Measurements from ENCODE around the gene CREB3. TPM values are rescaled to one million over a fixed set of nuclear protein-coding genes. Genes with fewer than 3 reads are reported as not detected.

CREB3 gene, protein sequence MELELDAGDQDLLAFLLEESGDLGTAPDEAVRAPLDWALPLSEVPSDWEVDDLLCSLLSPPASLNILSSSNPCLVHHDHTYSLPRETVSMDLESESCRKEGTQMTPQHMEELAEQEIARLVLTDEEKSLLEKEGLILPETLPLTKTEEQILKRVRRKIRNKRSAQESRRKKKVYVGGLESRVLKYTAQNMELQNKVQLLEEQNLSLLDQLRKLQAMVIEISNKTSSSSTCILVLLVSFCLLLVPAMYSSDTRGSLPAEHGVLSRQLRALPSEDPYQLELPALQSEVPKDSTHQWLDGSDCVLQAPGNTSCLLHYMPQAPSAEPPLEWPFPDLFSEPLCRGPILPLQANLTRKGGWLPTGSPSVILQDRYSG
- 48.1 TPM for total RNA-seq

DNA sequence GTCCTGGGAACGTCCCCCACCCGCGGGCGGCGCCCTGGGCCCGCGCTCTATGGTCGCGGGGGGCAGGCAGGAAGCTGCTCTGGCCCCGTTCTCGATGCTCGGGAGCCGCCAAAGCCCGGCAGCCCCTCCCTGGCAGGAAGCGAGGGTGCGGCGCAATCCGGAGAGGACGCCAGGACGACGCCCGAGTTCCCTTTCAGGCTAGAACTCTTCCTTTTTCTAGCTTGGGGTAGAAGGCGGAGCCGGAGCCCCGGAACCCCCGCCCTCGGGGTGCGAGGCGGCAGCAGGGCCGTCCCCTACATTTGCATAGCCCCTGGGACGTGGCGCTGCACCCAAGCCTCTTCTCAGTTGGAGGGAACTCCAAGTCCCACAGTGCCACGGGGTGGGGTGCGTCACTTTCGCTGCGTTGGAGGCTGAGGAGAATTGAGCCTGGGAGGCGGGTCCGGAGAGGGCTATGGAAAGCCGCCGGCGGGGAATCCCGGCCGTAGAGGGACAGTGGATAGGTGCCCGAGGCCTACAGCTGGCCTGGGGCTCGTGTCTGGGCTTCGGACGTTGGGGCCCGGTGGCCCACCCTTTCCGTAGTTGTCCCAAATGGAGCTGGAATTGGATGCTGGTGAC lies at the start of gene CREB3, which contains the start of gene TLN1:
TSS of gene CREB3 (plus strand) at position 482 of the 615 bp plus-strand sequence. CDS start at position 589, 107 bp downstream.
TSS of gene TLN1 (minus strand) at position 11 of the 615 bp plus-strand sequence. CDS start 6,501 bp downstream, outside the sequence.
- DNase-seq (ENCODE audit: low spot score), result peak; percentile 99

DNA sequence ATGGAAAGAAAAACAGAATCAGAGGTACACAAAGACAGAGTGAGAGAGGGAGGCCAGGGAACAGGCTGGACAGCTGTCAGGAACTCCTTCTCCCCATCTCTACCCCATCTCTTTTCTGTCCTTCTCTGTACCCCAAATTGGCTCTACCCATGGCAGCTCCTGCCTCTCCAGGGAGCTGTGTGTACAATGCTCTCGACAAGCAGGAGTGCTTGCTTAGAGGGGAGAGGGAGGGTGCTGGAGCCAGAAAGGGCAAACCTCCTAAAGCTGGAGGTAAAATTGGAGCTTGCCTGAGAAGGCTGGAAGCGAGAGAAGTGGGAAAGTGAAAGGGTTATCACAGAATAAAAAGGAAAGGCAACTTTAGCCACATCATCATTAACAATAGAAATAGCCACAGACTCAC lies 49.1 kb upstream of the CREB3 start:
- DNase-seq (ENCODE audit: low spot score), result no peak

DNA sequence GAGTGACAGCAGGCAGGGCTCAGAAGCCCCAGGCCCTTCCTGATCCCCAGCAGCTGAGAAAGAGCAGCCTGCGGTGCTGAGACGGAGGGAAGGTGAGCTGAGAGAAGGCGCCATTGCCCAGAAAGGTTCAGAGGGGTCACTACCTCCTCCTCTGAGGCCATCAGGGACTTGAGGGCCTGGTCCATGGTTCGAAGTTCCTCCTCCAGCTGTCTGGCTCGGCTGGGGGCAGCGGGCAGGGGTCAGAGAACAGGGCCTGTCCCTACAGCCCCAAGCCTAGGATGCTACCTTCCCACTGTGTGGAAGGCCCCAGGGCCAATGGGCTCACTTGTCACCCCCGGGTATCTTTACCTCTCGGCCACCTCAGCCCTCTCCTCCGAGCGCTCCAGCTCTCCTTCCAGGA lies 47.5 kb upstream of the CREB3 start:
- DNase-seq (ENCODE audit: low spot score), result no peak

GRCh38 chr9:35685506-35685905 lies 47.0 kb upstream of the CREB3 start:
- DNase-seq (ENCODE audit: low spot score), result no peak

GRCh38 chr9:35686222-35687203 lies 46.0 kb upstream of the CREB3 start:
- no peak for DNase-seq (ENCODE audit: low spot score)

DNA sequence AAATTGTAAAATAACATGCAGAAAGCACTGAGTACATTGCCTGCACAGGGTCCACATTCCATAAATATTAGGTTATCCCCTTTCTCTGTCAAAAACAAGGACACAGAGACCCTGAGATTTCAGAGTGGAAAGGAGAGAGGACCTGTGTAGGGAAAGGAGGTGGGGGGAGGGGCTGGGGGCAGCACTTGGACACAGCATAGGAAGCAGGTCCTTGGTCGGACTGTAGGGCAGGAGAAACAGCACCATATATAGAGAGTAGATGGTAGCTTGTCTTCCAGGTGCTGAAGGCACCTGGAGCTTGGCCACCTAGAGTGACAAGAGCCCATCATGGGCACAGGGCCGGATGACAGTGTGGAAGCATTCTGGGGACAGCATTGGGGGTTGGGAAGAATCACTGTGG lies 45.2 kb upstream of the CREB3 start:
- no peak for DNase-seq (ENCODE audit: low spot score)

DNA sequence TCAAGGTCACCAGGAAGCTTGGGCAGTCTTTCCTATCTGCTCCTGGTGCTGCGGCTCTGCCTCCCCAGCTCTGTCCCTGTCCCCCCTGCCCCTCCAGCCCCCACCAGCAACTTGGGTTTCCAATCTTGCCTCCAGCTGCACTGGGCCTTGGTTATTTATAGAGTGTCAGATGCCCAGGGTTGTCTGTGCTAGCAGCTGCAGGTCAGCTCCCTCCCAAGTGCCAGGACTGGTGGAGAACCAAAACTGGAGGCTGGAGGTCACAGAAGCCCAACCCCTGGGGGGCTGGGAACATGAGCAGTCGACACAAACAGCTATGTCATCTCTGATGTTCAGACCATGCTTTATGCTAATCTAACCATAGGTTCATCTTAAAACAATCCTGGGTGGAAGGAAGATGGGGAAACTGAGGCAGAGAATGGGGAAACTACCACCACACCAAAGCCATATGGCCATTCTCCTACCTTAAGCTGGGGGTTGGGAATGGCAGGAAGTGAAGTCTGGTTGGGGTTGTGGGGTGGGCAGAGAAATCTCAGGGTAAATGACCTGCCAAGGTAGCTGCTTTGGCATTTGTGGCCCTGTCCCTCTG lies 44.4 kb upstream of the CREB3 start:
- DNase-seq (ENCODE audit: low spot score), result no peak

DNA sequence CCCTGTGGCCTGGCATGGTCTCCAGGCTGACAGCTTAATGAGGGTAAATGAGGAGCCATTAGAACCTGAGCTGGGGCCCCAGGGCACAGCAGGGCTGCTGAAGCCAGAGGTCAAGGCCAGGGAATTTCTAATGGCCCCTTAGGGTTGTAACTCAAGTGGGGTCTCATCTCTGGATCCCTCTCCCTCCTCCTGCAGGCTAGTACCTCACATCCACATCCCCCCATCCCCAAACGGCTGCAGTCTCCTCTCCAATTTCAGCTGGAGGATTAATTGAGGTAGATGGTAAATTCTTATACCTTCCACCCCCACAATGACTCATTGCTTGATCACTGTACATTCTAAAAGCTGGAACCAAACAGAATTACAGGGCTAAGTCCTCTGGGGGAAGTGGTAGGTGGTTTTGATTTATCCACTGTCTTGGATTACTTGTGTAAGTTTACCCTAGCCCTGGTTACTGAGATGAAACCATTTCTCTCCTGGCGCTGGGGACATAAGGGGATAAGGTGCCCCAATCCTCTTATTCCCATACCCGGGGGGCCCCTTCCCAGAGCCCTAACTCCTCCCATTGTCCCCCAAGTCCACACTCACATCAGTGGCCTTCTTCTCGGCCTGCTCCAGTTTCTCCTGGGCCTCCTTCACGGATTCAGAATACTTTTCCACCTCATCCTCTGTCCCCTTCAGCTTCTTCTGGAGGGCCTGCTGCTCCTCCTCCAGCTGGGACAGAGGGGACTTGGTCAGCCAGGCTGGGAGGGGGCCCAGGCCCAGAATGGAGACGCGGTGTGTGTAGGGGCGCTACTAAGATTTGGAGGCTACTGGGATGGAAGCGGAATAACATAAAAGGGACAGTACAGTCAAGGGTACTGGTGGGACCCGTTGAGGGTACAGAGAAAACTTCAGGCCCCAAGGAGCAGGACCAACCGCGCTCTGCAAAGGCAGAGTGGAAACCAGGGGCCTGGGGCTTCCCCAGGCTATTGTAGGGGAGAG lies 43.6 kb upstream of the CREB3 start:
- DNase-seq (ENCODE audit: low spot score), result no peak

- peak; percentile 72 for DNase-seq (ENCODE audit: low spot score)
These were observed 42.7 kb upstream of the CREB3 start, which contains the start of gene TPM2 for GRCh38 chr9:35689542-35690293. TSS of gene TPM2 (minus strand) at chr9:35689925. CDS start at chr9:35689817, 108 bp downstream.

DNA sequence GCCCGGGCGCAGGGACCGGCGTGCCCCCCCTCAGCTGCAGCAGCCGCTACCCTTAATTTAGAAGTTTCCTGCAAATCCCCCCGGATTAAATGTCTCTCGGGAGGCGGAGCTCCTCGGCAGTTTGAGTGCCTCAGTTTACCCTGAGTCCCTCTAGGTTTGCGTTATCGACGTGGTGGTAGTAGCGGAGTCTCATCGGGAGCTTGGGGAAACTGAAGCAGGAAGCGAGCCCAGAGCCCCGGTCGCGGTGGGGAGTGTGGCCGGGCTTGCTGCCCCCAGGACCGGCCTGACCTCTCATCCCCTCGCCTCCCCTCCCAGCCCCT lies 42.2 kb upstream of the CREB3 start:
- DNase-seq (ENCODE audit: low spot score), result no peak

- peak; percentile 76 for DNase-seq (ENCODE audit: low spot score)
These were observed 41.7 kb upstream of the CREB3 start for GRCh38 chr9:35690614-35691333.

DNA sequence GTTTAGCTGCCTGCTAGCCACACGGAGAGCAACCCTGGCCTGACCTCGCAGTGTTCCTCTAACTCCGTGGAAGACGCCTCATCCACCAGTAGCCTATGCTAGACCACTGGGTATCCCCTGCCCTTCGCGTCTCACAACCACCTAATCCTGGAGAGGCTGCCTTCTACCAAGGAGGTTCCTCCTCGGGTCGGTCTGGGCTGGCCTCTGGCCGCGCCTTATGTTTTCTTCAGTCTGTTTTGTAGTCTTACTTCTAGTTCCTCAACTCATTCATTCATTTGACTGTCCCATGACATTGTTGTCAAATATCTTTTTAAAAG lies 41.2 kb upstream of the CREB3 start:
- no peak for DNase-seq (ENCODE audit: low spot score)

GRCh38 chr9:35691757-35692301 lies 40.6 kb upstream of the CREB3 start:
- no peak for DNase-seq (ENCODE audit: low spot score)

DNA sequence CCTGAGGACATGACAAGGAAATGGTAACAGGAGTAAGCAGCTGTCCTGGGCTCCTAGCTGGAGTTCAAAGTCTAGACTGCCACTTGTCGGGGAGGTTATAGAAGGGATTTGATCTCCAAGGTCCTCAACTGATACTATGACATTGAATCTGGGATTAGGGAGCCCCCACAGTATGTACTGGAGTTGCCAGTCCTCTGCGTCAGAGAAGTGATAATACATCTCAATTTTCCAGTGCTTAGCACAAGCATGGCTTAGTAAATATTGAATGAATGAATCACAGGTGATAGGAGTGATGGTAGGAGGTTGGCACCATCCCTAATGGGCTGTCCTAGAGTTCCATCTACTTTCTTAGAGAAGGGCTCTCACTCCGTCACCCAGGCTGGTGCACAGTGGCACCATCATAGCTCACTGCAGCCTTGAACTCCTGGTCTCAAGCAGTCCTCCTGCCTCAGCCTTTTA lies 36.5 kb upstream of the CREB3 start:
- peak; percentile 66 for DNase-seq (ENCODE audit: low spot score)

DNA sequence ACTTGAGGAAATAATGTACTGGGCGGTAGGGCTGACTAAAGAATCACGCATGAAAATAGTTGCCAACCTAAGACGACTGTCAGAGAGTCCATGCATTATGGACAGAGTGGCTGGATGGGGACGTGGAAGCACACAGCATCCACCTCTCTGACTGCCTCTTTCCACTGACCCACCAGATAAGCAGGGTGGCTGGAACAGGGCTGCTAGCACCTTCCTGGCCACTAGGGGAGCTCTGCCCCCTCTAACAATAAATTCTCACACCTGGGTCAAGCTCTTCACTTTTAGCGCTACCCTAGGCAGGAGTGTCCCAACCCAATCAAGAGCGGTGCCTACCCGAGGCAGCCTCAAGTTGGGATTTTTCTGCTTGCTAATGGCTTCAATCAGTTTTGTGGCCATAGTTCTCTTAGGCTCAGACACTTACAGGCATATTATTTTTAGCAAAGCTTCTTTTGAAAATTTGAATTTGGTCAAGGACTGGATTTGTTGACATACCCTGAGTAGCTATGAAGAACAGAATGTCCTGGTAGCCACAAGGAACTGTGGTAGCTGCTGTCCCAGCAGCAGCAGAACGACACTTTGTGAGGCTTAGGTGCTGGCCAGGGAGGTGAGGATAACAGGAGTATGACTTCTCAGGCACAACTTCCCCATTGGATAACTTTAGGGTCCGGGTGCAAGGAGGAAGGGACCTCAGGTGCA lies 35.8 kb upstream of the CREB3 start:
- DNase-seq (ENCODE audit: low spot score), result peak; percentile 60

DNA sequence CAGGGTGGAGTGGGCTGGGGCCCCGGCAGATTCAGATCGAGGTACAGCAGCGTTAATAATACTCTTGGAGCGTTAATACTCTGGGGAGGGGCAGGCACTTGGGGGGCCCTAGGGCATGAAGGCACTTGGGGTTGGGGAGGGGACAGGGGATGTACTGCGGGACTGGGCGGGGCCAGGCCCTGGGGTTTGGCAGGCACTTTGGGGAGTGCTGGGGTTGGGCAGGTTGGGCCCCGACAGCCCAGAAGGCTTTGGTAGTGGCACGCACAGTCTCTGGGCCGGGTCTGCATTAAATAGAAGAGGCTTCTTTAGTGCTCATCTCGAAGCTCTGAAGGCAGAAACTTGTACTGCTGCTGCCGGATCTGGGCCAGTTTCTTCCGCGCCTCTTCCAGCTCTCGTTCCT lies 35.0 kb upstream of the CREB3 start:
- DNase-seq (ENCODE audit: low spot score), result no peak

- no peak for DNase-seq (ENCODE audit: low spot score)
These were observed 34.2 kb upstream of the CREB3 start for GRCh38 chr9:35698231-35698630.

DNA sequence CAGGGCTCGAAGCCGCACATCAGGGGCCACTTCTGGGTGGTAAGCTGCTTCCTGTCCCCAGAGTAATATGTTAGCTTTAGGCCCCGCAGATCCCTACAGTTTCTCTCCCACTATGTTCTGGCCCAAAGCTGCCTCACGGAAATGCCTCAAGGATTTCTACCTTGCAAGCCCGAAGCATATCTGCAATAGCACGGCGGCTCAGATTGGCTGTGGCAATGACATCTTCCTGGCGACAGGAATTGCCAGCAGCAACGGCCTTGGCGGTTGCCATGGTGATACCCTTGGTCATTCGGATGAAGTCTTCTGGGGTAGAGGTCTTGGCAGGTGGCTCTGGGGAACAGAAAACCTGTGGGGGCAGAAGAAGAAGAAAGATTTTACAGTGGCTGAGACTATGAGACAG lies 32.4 kb upstream of the CREB3 start:
- DNase-seq (ENCODE audit: low spot score), result no peak

Data from mucosa of gallbladder (tissue), 1 donor.